WTC11 (cell line): ENCODE data around the gene LHPP. TPM values are rescaled to one million over a fixed set of nuclear protein-coding genes. Genes with fewer than 3 reads are reported as not detected.

Experiments used
- ATAC-seq: fragments of 200-7000 bp; cut with Tn5 transposase; 2 replicates; pipeline ENCODE4 v1.10.0; 2021; ENCODE audit warnings: mild to moderate bottlenecking, moderate library complexity
- CTCF ChIA-PET: fragments of 300-600 bp; sonication (Branson Sonifier 250); formaldehyde crosslinking; loops from one replicate; lab custom pipeline; 2021; ENCODE audit warnings: antibody characterized with exemption; lab: Charles Lee
- POLR2A ChIA-PET: fragments of 350-600 bp; sonication (Branson Sonifier 250); formaldehyde crosslinking; loops from one replicate; lab custom pipeline; 2021; ENCODE audit warnings: antibody characterized with exemption; lab: Charles Lee
- DNase-seq: peaks from one replicate; pipeline ENCODE4 v3.0.0; 2021; ENCODE audit warnings: low spot score
- H3K27ac Mint-ChIP-seq: 2 replicates; pipeline ENCODE4 v1.8.0; 2021; ENCODE audit warnings: mixed read lengths
- H3K27me3 Mint-ChIP-seq: 2 replicates; pipeline ENCODE4 v1.8.0; 2021; ENCODE audit warnings: low read depth, mild to moderate bottlenecking, moderate library complexity, mixed read lengths
- H3K36me3 Mint-ChIP-seq: 2 replicates; pipeline ENCODE4 v1.8.0; 2021; ENCODE audit warnings: mixed read lengths
- H3K4me1 Mint-ChIP-seq: 2 replicates; pipeline ENCODE4 v1.8.0; 2022; ENCODE audit warnings: mixed read lengths
- H3K4me3 Mint-ChIP-seq: 2 replicates; pipeline ENCODE4 v1.8.0; 2021; ENCODE audit warnings: mild to moderate bottlenecking, moderate library complexity, mixed read lengths
- H3K9me3 Mint-ChIP-seq: 2 replicates; pipeline ENCODE4 v1.8.0; 2021; ENCODE audit warnings: mixed read lengths
- CREB1 ChIP-seq: sonication (generic); formaldehyde crosslinking; IDR thresholded peaks from 2 replicates; pipeline ENCODE4 v1.8.0; 2023; ENCODE audit warnings: mild to moderate bottlenecking, missing genetic modification reagents
- ELF4 ChIP-seq: sonication (generic); formaldehyde crosslinking; IDR thresholded peaks from 2 replicates; pipeline ENCODE4 v1.8.1; 2022; ENCODE audit warnings: low read depth, mild to moderate bottlenecking, moderate library complexity, missing genetic modification reagents
- ETV6 ChIP-seq: sonication (generic); formaldehyde crosslinking; IDR thresholded peaks from 2 replicates; pipeline ENCODE4 v1.8.1; 2022; ENCODE audit warnings: mild to moderate bottlenecking, missing genetic modification reagents
- FOXP1 ChIP-seq: sonication (generic); formaldehyde crosslinking; IDR thresholded peaks from 2 replicates; pipeline ENCODE4 v1.8.0; 2022; ENCODE audit warnings: missing genetic modification reagents, mild to moderate bottlenecking, moderate library complexity, borderline replicate concordance
- GABPB1 ChIP-seq: sonication (generic); formaldehyde crosslinking; IDR thresholded peaks from 2 replicates; pipeline ENCODE4 v1.8.1; 2023; ENCODE audit warnings: mild to moderate bottlenecking, missing genetic modification reagents
- GTF2I ChIP-seq: fragments of 250-450 bp; sonication (Bioruptor Pico); conservative IDR thresholded peaks from 2 replicates; pipeline ENCODE4 v1.4.0; 2021; ENCODE audit warnings: mild to moderate bottlenecking
- IRF2 ChIP-seq: sonication (generic); formaldehyde crosslinking; IDR thresholded peaks from 2 replicates; pipeline ENCODE4 v1.8.0; 2022; ENCODE audit warnings: low read depth, missing genetic modification reagents, borderline replicate concordance
- MXD4 ChIP-seq: fragments of 250-450 bp; sonication (Bioruptor Pico); IDR thresholded peaks from 2 replicates; pipeline ENCODE4 v1.8.0; 2021; ENCODE audit warnings: mild to moderate bottlenecking, moderate library complexity, borderline replicate concordance
- NR2C2 ChIP-seq: sonication (generic); formaldehyde crosslinking; IDR thresholded peaks from 2 replicates; pipeline ENCODE4 v1.8.0; 2022; ENCODE audit warnings: mild to moderate bottlenecking, missing genetic modification reagents
- NR3C1 ChIP-seq: sonication (generic); formaldehyde crosslinking; conservative IDR thresholded peaks from 2 replicates; pipeline ENCODE4 v1.8.1; 2023; ENCODE audit warnings: low read depth, mild to moderate bottlenecking, missing genetic modification reagents
- RORB ChIP-seq: fragments of 250-450 bp; sonication (Bioruptor Pico); IDR thresholded peaks from 2 replicates; pipeline ENCODE4 v1.9.0; 2021; ENCODE audit warnings: mild to moderate bottlenecking
- SMAD4 ChIP-seq: sonication (generic); formaldehyde crosslinking; IDR thresholded peaks from 2 replicates; pipeline ENCODE4 v1.8.0; 2022; ENCODE audit warnings: mild to moderate bottlenecking, missing genetic modification reagents
- SP1 ChIP-seq: sonication (generic); formaldehyde crosslinking; conservative IDR thresholded peaks from 2 replicates; pipeline ENCODE4 v1.8.1; 2022; ENCODE audit warnings: missing genetic modification reagents
- TEAD4 ChIP-seq: sonication (generic); formaldehyde crosslinking; IDR thresholded peaks from 2 replicates; pipeline ENCODE4 v1.8.0; 2022; ENCODE audit warnings: mild to moderate bottlenecking, missing genetic modification reagents
- ZNF121 ChIP-seq: sonication (generic); formaldehyde crosslinking; IDR thresholded peaks from 2 replicates; pipeline ENCODE4 v1.8.0; 2023; ENCODE audit warnings: missing genetic modification reagents
- ZNF138 ChIP-seq: sonication (generic); formaldehyde crosslinking; conservative IDR thresholded peaks from 2 replicates; pipeline ENCODE4 v1.8.1; 2022; ENCODE audit warnings: mild to moderate bottlenecking, moderate library complexity, missing genetic modification reagents
- ZNF232 ChIP-seq: sonication (generic); formaldehyde crosslinking; IDR thresholded peaks from 2 replicates; pipeline ENCODE4 v1.8.0; 2022; ENCODE audit warnings: mild to moderate bottlenecking, missing genetic modification reagents
- ZNF396 ChIP-seq: fragments of 250-450 bp; sonication (Bioruptor Pico); IDR thresholded peaks from 2 replicates; pipeline ENCODE4 v1.8.0; 2021; ENCODE audit warnings: mild to moderate bottlenecking, moderate library complexity, borderline replicate concordance
- total RNA-seq: library from RNA; stranded (reverse); gene quantifications from 3 replicates; pipeline ENCODE4 v1.2.3, GENCODE V29; 2021
- TF ChIP-seq, protein P1 (sequence below): sonication (generic); formaldehyde crosslinking; IDR thresholded peaks from 2 replicates; pipeline ENCODE4 v1.8.1; 2023; ENCODE audit warnings: mild to moderate bottlenecking, missing genetic modification reagents, borderline replicate concordance
- TF ChIP-seq, protein P2 (sequence below): sonication (generic); formaldehyde crosslinking; IDR thresholded peaks from 2 replicates; pipeline ENCODE4 v1.8.1; 2023; ENCODE audit warnings: mild to moderate bottlenecking, moderate library complexity, missing genetic modification reagents
- TF ChIP-seq, protein P3 (sequence below): sonication (generic); formaldehyde crosslinking; IDR thresholded peaks from 2 replicates; pipeline ENCODE4 v1.8.0; 2022; ENCODE audit warnings: mild to moderate bottlenecking, missing genetic modification reagents
- TF ChIP-seq, protein P4 (sequence below): sonication (generic); formaldehyde crosslinking; IDR thresholded peaks from 2 replicates; pipeline ENCODE4 v1.8.1; 2022; ENCODE audit warnings: mild to moderate bottlenecking, moderate library complexity, missing genetic modification reagents
- TF ChIP-seq, protein P5 (sequence below): fragments of 250-450 bp; sonication (Bioruptor Pico); IDR thresholded peaks from 2 replicates; pipeline ENCODE4 v1.9.0; 2021; ENCODE audit warnings: mild to moderate bottlenecking
- TF ChIP-seq, protein P6 (sequence below): sonication (generic); formaldehyde crosslinking; IDR thresholded peaks from 2 replicates; pipeline ENCODE4 v1.8.1; 2022; ENCODE audit warnings: low read depth, missing genetic modification reagents, borderline replicate concordance

Gene LHPP
- total RNA-seq, 1 experiment from 2014 or later = 33.2 TPM

DNA sequence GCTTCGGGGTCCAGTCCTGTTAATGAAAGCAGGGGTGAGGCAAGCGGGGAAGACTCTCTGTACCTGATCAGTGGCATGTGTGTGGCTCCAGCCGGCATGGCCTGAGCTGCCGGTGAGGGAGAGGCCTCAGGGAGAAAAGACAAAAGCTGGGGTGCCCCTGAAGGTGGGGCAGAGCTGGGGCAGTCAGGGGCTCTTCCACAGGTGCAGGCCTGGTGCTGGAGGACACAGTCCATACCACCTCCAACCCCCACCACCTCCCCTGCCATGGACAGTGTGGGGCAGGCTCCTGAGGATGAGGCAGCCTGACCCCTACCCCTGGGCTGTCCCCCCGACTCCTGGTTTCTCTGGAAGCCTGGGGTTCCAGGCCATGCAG, 129.5 kb downstream of the LHPP start:
- no peaks in the 10 kb centered on the region for H3K36me3 Mint-ChIP-seq
- TF ChIP-seq NR3C1 (no peak), GABPB1 (CRISPR knock-in tag) (no peak), RORB (CRISPR knock-in tag) (no peak), FOXP1 (CRISPR knock-in tag) (no peak)
- TF ChIP-seq, protein P1, sequence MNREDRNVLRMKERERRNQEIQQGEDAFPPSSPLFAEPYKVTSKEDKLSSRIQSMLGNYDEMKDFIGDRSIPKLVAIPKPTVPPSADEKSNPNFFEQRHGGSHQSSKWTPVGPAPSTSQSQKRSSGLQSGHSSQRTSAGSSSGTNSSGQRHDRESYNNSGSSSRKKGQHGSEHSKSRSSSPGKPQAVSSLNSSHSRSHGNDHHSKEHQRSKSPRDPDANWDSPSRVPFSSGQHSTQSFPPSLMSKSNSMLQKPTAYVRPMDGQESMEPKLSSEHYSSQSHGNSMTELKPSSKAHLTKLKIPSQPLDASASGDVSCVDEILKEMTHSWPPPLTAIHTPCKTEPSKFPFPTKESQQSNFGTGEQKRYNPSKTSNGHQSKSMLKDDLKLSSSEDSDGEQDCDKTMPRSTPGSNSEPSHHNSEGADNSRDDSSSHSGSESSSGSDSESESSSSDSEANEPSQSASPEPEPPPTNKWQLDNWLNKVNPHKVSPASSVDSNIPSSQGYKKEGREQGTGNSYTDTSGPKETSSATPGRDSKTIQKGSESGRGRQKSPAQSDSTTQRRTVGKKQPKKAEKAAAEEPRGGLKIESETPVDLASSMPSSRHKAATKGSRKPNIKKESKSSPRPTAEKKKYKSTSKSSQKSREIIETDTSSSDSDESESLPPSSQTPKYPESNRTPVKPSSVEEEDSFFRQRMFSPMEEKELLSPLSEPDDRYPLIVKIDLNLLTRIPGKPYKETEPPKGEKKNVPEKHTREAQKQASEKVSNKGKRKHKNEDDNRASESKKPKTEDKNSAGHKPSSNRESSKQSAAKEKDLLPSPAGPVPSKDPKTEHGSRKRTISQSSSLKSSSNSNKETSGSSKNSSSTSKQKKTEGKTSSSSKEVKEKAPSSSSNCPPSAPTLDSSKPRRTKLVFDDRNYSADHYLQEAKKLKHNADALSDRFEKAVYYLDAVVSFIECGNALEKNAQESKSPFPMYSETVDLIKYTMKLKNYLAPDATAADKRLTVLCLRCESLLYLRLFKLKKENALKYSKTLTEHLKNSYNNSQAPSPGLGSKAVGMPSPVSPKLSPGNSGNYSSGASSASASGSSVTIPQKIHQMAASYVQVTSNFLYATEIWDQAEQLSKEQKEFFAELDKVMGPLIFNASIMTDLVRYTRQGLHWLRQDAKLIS = no peak
- TF ChIP-seq, protein P2, sequence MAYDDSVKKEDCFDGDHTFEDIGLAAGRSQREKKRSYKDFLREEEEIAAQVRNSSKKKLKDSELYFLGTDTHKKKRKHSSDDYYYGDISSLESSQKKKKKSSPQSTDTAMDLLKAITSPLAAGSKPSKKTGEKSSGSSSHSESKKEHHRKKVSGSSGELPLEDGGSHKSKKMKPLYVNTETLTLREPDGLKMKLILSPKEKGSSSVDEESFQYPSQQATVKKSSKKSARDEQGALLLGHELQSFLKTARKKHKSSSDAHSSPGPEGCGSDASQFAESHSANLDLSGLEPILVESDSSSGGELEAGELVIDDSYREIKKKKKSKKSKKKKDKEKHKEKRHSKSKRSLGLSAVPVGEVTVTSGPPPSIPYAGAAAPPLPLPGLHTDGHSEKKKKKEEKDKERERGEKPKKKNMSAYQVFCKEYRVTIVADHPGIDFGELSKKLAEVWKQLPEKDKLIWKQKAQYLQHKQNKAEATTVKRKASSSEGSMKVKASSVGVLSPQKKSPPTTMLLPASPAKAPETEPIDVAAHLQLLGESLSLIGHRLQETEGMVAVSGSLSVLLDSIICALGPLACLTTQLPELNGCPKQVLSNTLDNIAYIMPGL (CRISPR knock-in tag) = no peak
- TF ChIP-seq, all 79 proteins: peak for 0
- CTCF ChIA-PET = no interaction called here
- no peak for DNase-seq
- H3K4me3 Mint-ChIP-seq = no peak overlapping the region
- peak overlapping the region; percentile 63; the same call in 1 of the 2 replicates for H3K27ac Mint-ChIP-seq
- H3K27me3 Mint-ChIP-seq = no peaks in the 10 kb centered on the region; the same call in 1 of the 2 replicates
- H3K4me1 Mint-ChIP-seq = peaks cover 4% of the 10 kb centered on the region
- peaks cover 9% of the 10 kb centered on the region for H3K9me3 Mint-ChIP-seq
- POLR2A ChIA-PET = no interaction called here
- ATAC-seq = no peak

DNA sequence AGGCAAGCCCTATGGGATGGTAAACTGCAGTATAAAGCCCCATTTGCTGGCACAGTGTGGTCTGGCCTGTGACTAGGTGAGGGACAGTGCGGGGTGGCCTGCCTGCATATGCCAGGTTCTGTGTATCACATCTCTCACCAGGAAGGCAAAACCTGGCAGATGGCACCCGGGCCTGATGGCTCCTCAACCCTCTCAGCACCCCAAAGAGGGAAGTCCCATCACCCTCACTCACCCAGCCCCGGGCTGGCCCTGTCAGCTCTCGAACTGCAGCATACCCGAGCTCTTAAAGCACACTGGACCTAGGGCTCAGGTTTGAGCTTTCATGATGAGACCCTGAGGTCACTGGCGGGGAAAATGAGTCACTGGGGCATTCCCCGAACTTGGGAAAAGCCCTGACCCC, 130.5 kb downstream of the LHPP start:
- Mint-ChIP-seq H3K4me3 (no peak overlapping the region), H3K27ac (no peak overlapping the region), H3K4me1 (no peaks in the 10 kb centered on the region), H3K36me3 (no peaks in the 10 kb centered on the region), H3K27me3 (no peaks in the 10 kb centered on the region; the same call in 1 of the 2 replicates), H3K9me3 (peaks cover 9% of the 10 kb centered on the region)
- TF ChIP-seq, protein P3, sequence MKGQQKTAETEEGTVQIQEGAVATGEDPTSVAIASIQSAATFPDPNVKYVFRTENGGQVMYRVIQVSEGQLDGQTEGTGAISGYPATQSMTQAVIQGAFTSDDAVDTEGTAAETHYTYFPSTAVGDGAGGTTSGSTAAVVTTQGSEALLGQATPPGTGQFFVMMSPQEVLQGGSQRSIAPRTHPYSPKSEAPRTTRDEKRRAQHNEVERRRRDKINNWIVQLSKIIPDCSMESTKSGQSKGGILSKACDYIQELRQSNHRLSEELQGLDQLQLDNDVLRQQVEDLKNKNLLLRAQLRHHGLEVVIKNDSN (CRISPR knock-in tag) = no peak
- TF ChIP-seq TEAD4 (CRISPR knock-in tag) = no peak
- no peak for TF ChIP-seq ZNF138 (CRISPR knock-in tag)
- TF ChIP-seq ELF4 (CRISPR knock-in tag) = no peak
- TF ChIP-seq MXD4 (CRISPR knock-in tag) = no peak
- no peak for TF ChIP-seq SMAD4
- TF ChIP-seq IRF2 (CRISPR knock-in tag) = no peak
- TF ChIP-seq, protein P4, sequence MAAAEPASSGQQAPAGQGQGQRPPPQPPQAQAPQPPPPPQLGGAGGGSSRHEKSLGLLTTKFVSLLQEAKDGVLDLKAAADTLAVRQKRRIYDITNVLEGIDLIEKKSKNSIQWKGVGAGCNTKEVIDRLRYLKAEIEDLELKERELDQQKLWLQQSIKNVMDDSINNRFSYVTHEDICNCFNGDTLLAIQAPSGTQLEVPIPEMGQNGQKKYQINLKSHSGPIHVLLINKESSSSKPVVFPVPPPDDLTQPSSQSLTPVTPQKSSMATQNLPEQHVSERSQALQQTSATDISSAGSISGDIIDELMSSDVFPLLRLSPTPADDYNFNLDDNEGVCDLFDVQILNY (CRISPR knock-in tag) = no peak
- no peak for TF ChIP-seq GTF2I
- no peak for TF ChIP-seq ZNF232 (CRISPR knock-in tag)
- no peak for TF ChIP-seq SP1
- TF ChIP-seq CREB1 (CRISPR knock-in tag) = no peak
- TF ChIP-seq ZNF121 (CRISPR knock-in tag) = no peak
- TF ChIP-seq, protein P5, sequence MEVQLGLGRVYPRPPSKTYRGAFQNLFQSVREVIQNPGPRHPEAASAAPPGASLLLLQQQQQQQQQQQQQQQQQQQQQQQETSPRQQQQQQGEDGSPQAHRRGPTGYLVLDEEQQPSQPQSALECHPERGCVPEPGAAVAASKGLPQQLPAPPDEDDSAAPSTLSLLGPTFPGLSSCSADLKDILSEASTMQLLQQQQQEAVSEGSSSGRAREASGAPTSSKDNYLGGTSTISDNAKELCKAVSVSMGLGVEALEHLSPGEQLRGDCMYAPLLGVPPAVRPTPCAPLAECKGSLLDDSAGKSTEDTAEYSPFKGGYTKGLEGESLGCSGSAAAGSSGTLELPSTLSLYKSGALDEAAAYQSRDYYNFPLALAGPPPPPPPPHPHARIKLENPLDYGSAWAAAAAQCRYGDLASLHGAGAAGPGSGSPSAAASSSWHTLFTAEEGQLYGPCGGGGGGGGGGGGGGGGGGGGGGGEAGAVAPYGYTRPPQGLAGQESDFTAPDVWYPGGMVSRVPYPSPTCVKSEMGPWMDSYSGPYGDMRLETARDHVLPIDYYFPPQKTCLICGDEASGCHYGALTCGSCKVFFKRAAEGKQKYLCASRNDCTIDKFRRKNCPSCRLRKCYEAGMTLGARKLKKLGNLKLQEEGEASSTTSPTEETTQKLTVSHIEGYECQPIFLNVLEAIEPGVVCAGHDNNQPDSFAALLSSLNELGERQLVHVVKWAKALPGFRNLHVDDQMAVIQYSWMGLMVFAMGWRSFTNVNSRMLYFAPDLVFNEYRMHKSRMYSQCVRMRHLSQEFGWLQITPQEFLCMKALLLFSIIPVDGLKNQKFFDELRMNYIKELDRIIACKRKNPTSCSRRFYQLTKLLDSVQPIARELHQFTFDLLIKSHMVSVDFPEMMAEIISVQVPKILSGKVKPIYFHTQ (CRISPR knock-in tag) = no peak
- TF ChIP-seq ETV6 = no peak
- TF ChIP-seq ZNF396 (CRISPR knock-in tag) = no peak
- no peak for TF ChIP-seq NR2C2 (CRISPR knock-in tag)
- TF ChIP-seq, protein P6, sequence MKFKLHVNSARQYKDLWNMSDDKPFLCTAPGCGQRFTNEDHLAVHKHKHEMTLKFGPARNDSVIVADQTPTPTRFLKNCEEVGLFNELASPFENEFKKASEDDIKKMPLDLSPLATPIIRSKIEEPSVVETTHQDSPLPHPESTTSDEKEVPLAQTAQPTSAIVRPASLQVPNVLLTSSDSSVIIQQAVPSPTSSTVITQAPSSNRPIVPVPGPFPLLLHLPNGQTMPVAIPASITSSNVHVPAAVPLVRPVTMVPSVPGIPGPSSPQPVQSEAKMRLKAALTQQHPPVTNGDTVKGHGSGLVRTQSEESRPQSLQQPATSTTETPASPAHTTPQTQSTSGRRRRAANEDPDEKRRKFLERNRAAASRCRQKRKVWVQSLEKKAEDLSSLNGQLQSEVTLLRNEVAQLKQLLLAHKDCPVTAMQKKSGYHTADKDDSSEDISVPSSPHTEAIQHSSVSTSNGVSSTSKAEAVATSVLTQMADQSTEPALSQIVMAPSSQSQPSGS (CRISPR knock-in tag) = no peak
- TF ChIP-seq NR3C1 = no peak
- DNase-seq (no peak), ATAC-seq (no peak)
- POLR2A ChIA-PET = no interaction called here
- CTCF ChIA-PET = interaction anchor here (0.6 to 0.8 kb wide), 2 partner anchors 16 to 53 kb away, joined by 3 read pairs; no protein-coding TSS in a partner anchor
